ENCODE measurements around the gene ATG2A. TPM values are rescaled to one million over a fixed set of nuclear protein-coding genes. Genes with fewer than 3 reads are reported as not detected.

The ATG2A gene
- total RNA-seq, 6 experiments from 2014 or later, result 19.0 to 21.7 (median 20.0) TPM

GRCh38 chr11:64908766-64909165 lies 8.2 kb downstream of the ATG2A start:
- no peak for TF ChIP-seq CTCF (IDR thresholded peaks at IDR 0.05)
- Mint-ChIP-seq H3K27me3 (ENCODE audit: insufficient read depth) (no peaks in the 10 kb centered on the region), H3K4me1 (ENCODE audit: low read depth) (no peaks in the 10 kb centered on the region), H3K9me3 (no peaks in the 10 kb centered on the region), H3K27ac (no peak overlapping the region), H3K4me3 (no peak overlapping the region), H3K36me3 (ENCODE audit: low read depth) (no peaks in the 10 kb centered on the region; the same call in 1 of the 2 replicates)
- no peak for DNase-seq

DNA sequence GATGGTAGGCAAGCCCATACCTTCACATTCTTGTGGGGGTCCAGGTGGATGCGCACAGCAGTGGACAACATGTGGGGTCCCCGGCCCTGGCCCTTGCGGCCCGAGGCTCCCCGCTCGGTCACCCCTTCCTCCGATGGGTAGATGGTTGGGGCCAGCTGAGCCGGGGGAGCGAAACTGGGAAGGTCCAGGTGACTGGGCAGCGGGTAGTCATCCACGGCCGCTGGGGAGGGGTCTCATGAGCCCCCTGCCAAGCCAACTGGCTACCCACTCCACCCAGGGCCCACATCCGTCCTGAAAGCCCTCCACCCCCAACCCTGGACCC lies 10.7 kb downstream of the ATG2A start:
- Mint-ChIP-seq H3K4me3 (no peak overlapping the region), H3K27me3 (ENCODE audit: insufficient read depth) (peaks cover 2% of the 10 kb centered on the region; the same call in 1 of the 2 replicates), H3K4me1 (ENCODE audit: low read depth) (no peaks in the 10 kb centered on the region), H3K36me3 (ENCODE audit: low read depth) (peaks cover 6% of the 10 kb centered on the region), H3K27ac (no peak overlapping the region), H3K9me3 (no peaks in the 10 kb centered on the region)
- no peak for TF ChIP-seq CTCF (IDR thresholded peaks at IDR 0.05)
- DNase-seq, result no peak

GRCh38 chr11:64905516-64906313 lies 11.3 kb downstream of the ATG2A start:
- H3K27ac Mint-ChIP-seq, result no peak overlapping the region
- no peaks in the 10 kb centered on the region for H3K4me1 Mint-ChIP-seq (ENCODE audit: low read depth)
- H3K36me3 Mint-ChIP-seq (ENCODE audit: low read depth), result peaks cover 7% of the 10 kb centered on the region
- H3K27me3 Mint-ChIP-seq (ENCODE audit: insufficient read depth), result peaks cover 2% of the 10 kb centered on the region; the same call in 1 of the 2 replicates
- H3K4me3 Mint-ChIP-seq, result no peak overlapping the region
- DNase-seq, result no peak
- H3K9me3 Mint-ChIP-seq, result no peaks in the 10 kb centered on the region
- TF ChIP-seq CTCF (IDR thresholded peaks at IDR 0.05), result no peak

DNA sequence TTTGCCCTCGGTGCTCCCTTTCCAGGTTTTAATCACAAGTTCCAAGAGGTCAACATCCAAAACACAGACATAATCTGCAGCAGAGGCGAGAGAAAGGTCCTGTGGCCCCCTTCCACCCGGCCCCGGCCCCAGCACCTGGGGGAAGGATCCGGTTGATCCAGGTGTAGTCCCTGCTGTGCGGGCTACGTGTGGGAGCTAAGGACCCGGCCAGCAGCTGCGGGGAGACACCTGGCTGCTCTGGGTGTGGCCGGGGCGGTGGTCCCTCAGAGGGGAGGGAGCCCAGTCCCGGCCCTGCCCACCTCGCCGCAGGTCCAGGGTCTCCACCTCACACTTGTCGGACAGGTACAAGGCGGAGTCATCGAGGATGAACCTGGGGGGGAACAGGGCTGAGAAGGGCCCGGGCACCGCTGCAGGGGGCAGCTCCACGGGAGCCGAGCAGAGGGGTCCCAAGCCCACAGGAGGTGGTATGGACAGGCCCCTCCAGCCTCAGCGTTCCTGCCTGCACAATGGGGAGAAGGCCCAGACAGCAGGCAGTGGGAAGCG lies 13.6 kb downstream of the ATG2A start:
- Mint-ChIP-seq H3K36me3 (ENCODE audit: low read depth) (peaks cover 7% of the 10 kb centered on the region), H3K27ac (no peak overlapping the region), H3K27me3 (ENCODE audit: insufficient read depth) (peaks cover 2% of the 10 kb centered on the region; the same call in 1 of the 2 replicates), H3K4me3 (no peak overlapping the region), H3K4me1 (ENCODE audit: low read depth) (no peaks in the 10 kb centered on the region), H3K9me3 (no peaks in the 10 kb centered on the region)
- TF ChIP-seq CTCF (IDR thresholded peaks at IDR 0.05), result no peak
- no peak for DNase-seq

GRCh38 chr11:64902102-64902900 lies 14.7 kb downstream of the ATG2A start:
- no peak for TF ChIP-seq CTCF (IDR thresholded peaks at IDR 0.05)
- Mint-ChIP-seq H3K4me1 (ENCODE audit: low read depth) (no peaks in the 10 kb centered on the region), H3K27me3 (ENCODE audit: insufficient read depth) (peaks cover 2% of the 10 kb centered on the region; the same call in 1 of the 2 replicates), H3K27ac (no peak overlapping the region), H3K36me3 (ENCODE audit: low read depth) (peaks cover 7% of the 10 kb centered on the region), H3K4me3 (no peak overlapping the region), H3K9me3 (no peaks in the 10 kb centered on the region)
- no peak for DNase-seq
